Subcutaneous adipose tissue (tissue), 4 donors: ENCODE results near the gene ACYP2. TPM values are rescaled to one million over a fixed set of nuclear protein-coding genes. Genes with fewer than 3 reads are reported as not detected.

Source experiments
- total RNA-seq, 4 donors: library from RNA; depleted of rRNA; stranded (reverse); fragments of >200 nt; gene quantifications; one replicate each; pipeline ENCODE4 v1.1.0, GENCODE V29; 2016
- TF ChIP-seq, protein P1 (sequence below): fragments of 450-650 bp; IDR thresholded peaks from one replicate; pipeline ENCODE4 v1.5.1; 2016; ENCODE audit warnings: low read depth, mild to moderate bottlenecking, control low read depth, antibody characterized with exemption, moderate library complexity

ACYP2 gene
- total RNA-seq, 4 donors from 2014 or later = 22.4 to 40.4 (median 28.4) TPM

GRCh38 chr2:54255230-54256090 is 140.0 kb downstream of the ACYP2 start:
- TF ChIP-seq, protein P1, sequence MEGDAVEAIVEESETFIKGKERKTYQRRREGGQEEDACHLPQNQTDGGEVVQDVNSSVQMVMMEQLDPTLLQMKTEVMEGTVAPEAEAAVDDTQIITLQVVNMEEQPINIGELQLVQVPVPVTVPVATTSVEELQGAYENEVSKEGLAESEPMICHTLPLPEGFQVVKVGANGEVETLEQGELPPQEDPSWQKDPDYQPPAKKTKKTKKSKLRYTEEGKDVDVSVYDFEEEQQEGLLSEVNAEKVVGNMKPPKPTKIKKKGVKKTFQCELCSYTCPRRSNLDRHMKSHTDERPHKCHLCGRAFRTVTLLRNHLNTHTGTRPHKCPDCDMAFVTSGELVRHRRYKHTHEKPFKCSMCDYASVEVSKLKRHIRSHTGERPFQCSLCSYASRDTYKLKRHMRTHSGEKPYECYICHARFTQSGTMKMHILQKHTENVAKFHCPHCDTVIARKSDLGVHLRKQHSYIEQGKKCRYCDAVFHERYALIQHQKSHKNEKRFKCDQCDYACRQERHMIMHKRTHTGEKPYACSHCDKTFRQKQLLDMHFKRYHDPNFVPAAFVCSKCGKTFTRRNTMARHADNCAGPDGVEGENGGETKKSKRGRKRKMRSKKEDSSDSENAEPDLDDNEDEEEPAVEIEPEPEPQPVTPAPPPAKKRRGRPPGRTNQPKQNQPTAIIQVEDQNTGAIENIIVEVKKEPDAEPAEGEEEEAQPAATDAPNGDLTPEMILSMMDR = no peak

- TF ChIP-seq, protein P1 = no peak
These were observed 140.8 kb downstream of the ACYP2 start, which contains the start of gene TSPYL6 for GRCh38 chr2:54256091-54256694. Gene TSPYL6 (minus strand): TSS chr2:54256229. CDS start chr2:54256151, 78 bp downstream.

DNA sequence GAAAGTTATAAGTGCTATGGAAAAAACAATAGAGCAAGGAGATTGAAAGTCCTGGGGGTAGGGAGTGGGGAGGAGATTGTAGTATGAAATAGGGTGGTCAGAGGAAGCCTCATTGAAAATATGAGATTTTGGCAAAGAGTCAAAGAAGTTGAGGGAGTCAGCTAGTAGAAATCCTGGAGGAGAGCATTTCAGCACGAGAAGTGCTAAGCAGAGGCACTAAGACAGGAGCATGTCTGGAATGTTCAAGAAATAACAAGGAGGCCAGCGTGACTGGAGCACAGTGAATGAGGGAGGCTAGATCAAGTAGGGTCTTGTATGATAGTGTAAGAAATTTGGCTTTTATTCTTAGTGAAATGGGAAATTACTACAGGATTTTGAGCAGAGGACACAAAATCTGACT is 142.8 kb downstream of the ACYP2 start:
- TF ChIP-seq, protein P1 = no peak

GRCh38 chr2:54259413-54260240 is 144.2 kb downstream of the ACYP2 start:
- TF ChIP-seq, protein P1 = no peak

GRCh38 chr2:54260241-54260595 is 144.8 kb downstream of the ACYP2 start:
- TF ChIP-seq, protein P1 = no peak

GRCh38 chr2:54261537-54261936 is 146.1 kb downstream of the ACYP2 start:
- TF ChIP-seq, protein P1 = no peak
